K562 (cell line): ENCODE data around the gene PARD3B.

ENCODE experiments used
- CEBPG ChIP-seq, 3 experiments: fragments of 200-800 bp in 1 of 3; sonication (Bioruptor generic) in 1 of 3; sonication (generic) in 1 of 3; formaldehyde crosslinking in 1 of 3; IDR thresholded peaks in 2 of 3; conservative IDR thresholded peaks in 1 of 3; 2 replicates each; pipeline versions ENCODE4 v1.6.1 to v1.8.0; 2016 to 2022; ENCODE audit warnings: missing compliant biosample characterization in 2 of 3, missing genetic modification characterization in 2 of 3, mild to moderate bottlenecking in 1 of 3, missing genetic modification reagents in 1 of 3
- HNRNPUL1 ChIP-seq: fragments of 200-400 bp; formaldehyde crosslinking; IDR thresholded peaks from 2 replicates; pipeline ENCODE4 v1.6.1; 2017; ENCODE audit warnings: low read length
- NRF1 ChIP-seq, 2 experiments: fragments of 450-650 bp; IDR thresholded peaks in 1 of 2; conservative IDR thresholded peaks in 1 of 2; 2 replicates each; pipeline ENCODE4 v1.6.1; 2014; ENCODE audit warnings: mild to moderate bottlenecking in 2 of 2
- RFX7 ChIP-seq: fragments of 250-450 bp; sonication (Bioruptor Pico); IDR thresholded peaks from 2 replicates; pipeline ENCODE4 v1.5.1; 2021; ENCODE audit warnings: mild to moderate bottlenecking
- TARDBP ChIP-seq: fragments of 450-650 bp; IDR thresholded peaks from 2 replicates; pipeline ENCODE4 v1.6.1; 2016
- U2AF1 ChIP-seq: fragments of 200-400 bp; formaldehyde crosslinking; optimal IDR thresholded peaks from 2 replicates; pipeline ENCODE3; 2017; ENCODE audit warnings: mild to moderate bottlenecking, low read depth, low read length, moderate library complexity
- ZKSCAN3 ChIP-seq: fragments of 250-450 bp; sonication (Bioruptor Pico); IDR thresholded peaks from 2 replicates; pipeline ENCODE4 v1.4.0; 2020
- ZNF830 ChIP-seq: fragments of 250-450 bp; sonication (Bioruptor Pico); IDR thresholded peaks from 2 replicates; pipeline ENCODE4 v1.5.0; 2021; ENCODE audit warnings: mild to moderate bottlenecking
- TF ChIP-seq, protein P1 (sequence below): sonication (generic); formaldehyde crosslinking; IDR thresholded peaks from 2 replicates; pipeline ENCODE4 v1.8.1; 2023; ENCODE audit warnings: mild to moderate bottlenecking, missing genetic modification reagents

DNA sequence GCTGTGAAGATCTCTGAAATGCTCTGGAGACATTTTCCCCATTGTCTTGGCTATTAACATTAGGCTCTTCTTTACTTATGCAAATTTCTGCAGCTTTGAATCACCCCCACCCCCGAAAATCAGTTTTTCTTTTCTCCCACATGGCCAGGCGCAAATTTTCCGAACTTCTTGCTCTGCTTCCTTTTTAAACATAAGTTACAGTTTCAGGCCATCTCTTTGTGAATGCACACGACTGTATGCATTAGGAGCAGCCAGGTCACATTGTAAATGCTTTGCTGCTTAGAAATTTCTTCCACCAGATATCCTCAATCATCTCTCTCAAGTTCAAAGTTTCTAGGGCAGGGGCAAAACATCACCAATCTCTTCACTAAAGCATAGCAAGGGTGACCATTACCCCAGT is 106.8 kb downstream of the PARD3B start:
- TF ChIP-seq TARDBP (no peak), ZKSCAN3 (CRISPR knock-in tag) (no peak), ZNF830 (no peak), NRF1 (conservative IDR thresholded peaks at IDR 0.05 in 1 of 2, IDR thresholded peaks at IDR 0.05 in 1 of 2) (no peak), HNRNPUL1 (no peak), CEBPG (CRISPR knock-in tag; IDR thresholded peaks at IDR 0.05) (no peak), CEBPG (tag; conservative IDR thresholded peaks at IDR 0.05 in 1 of 2, IDR thresholded peaks at IDR 0.05 in 1 of 2) (no peak), RFX7 (CRISPR knock-in tag) (no peak), U2AF1 (no peak)
- TF ChIP-seq, protein P1, sequence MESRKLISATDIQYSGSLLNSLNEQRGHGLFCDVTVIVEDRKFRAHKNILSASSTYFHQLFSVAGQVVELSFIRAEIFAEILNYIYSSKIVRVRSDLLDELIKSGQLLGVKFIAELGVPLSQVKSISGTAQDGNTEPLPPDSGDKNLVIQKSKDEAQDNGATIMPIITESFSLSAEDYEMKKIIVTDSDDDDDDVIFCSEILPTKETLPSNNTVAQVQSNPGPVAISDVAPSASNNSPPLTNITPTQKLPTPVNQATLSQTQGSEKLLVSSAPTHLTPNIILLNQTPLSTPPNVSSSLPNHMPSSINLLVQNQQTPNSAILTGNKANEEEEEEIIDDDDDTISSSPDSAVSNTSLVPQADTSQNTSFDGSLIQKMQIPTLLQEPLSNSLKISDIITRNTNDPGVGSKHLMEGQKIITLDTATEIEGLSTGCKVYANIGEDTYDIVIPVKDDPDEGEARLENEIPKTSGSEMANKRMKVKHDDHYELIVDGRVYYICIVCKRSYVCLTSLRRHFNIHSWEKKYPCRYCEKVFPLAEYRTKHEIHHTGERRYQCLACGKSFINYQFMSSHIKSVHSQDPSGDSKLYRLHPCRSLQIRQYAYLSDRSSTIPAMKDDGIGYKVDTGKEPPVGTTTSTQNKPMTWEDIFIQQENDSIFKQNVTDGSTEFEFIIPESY (CRISPR knock-in tag), result no peak
